Right renal cortex interstitium (tissue), 3 donors: ENCODE measurements around the gene GRM8. TPM values are rescaled to one million over a fixed set of nuclear protein-coding genes. Genes with fewer than 3 reads are reported as not detected.

ENCODE experiments used
- DNase-seq, 3 donors: peaks; one replicate each; pipeline ENCODE4 v3.0.0-alpha.2; 2013; ENCODE audit warnings: low read depth in 3 of 3, low spot score in 2 of 3
- polyA plus RNA-seq, 3 donors: library from polyadenylated mRNA; unstranded; fragments of 120-200 nt; gene quantifications; one replicate each; pipeline ENCODE4 v1.2.1, GENCODE V29; 2013; ENCODE audit not compliant: insufficient read length in 3 of 3

Gene GRM8
- polyA plus RNA-seq, 3 donors: 8.6 to 12.6 (median 8.8) TPM

GRCh38 chr7:126472825-126473224 lies 779.9 kb downstream of the GRM8 start:
- no peak for DNase-seq

GRCh38 chr7:126462405-126462804 lies 790.3 kb downstream of the GRM8 start:
- no peak for DNase-seq

GRCh38 chr7:126460664-126461063 lies 792.1 kb downstream of the GRM8 start:
- no peak for DNase-seq

- no peak for DNase-seq
Measured at GRCh38 chr7:126453104-126453503, 799.6 kb downstream of the GRM8 start.

- no peak for DNase-seq
Measured at GRCh38 chr7:126450269-126450671, 802.5 kb downstream of the GRM8 start.

- no peak for DNase-seq
Measured at GRCh38 chr7:126449611-126450268, 803.0 kb downstream of the GRM8 start.

GRCh38 chr7:126447984-126448383 lies 804.8 kb downstream of the GRM8 start:
- DNase-seq: no peak

GRCh38 chr7:126445991-126446390 lies 806.8 kb downstream of the GRM8 start:
- no peak for DNase-seq

GRCh38 chr7:126443951-126444350 lies 808.8 kb downstream of the GRM8 start:
- no peak for DNase-seq

- no peak for DNase-seq
Measured at GRCh38 chr7:126442908-126443307, 809.8 kb downstream of the GRM8 start.

- DNase-seq: no peak
Measured at GRCh38 chr7:126441745-126442144, 811.0 kb downstream of the GRM8 start.

- no peak for DNase-seq
Measured at GRCh38 chr7:126440542-126440941, 812.2 kb downstream of the GRM8 start.

- DNase-seq: no peak
Measured at GRCh38 chr7:126436213-126436868, 816.4 kb downstream of the GRM8 start.

- DNase-seq: no peak
Measured at GRCh38 chr7:126426652-126427051, 826.1 kb downstream of the GRM8 start.

- no peak for DNase-seq
Measured at GRCh38 chr7:126424985-126425384, 827.8 kb downstream of the GRM8 start.

GRCh38 chr7:126419047-126419446 lies 833.7 kb downstream of the GRM8 start:
- DNase-seq: no peak

GRCh38 chr7:126411821-126412383 lies 840.8 kb downstream of the GRM8 start:
- DNase-seq: no peak

- no peak for DNase-seq
Measured at GRCh38 chr7:126411032-126411820, 841.5 kb downstream of the GRM8 start.

GRCh38 chr7:126403040-126403439 lies 849.7 kb downstream of the GRM8 start:
- DNase-seq: no peak

GRCh38 chr7:126401918-126402317 lies 850.8 kb downstream of the GRM8 start:
- DNase-seq: no peak

GRCh38 chr7:126398851-126399529 lies 853.8 kb downstream of the GRM8 start:
- DNase-seq: no peak
